IMR-90 (cell line): Measurements from ENCODE around the gene FMR1. TPM values are rescaled to one million over a fixed set of nuclear protein-coding genes. Genes with fewer than 3 reads are reported as not detected.

Source experiments
- ATAC-seq: fragments of 200-7000 bp; cut with Tn5 transposase; 2 replicates; pipeline ENCODE4 v1.9.1; 2020; ENCODE audit warnings: low read depth, mild to moderate bottlenecking, moderate library complexity
- BruUV-seq: library from RNA; stranded (reverse); fragments of 400-500 nt; replicated peaks from 2 replicates; lab custom pipeline; 2021; lab: Mats Ljungman, UMichigan
- CTCF ChIA-PET: fragments of 300-600 bp; formaldehyde crosslinking; extraction: SDS; loops from one replicate; lab custom pipeline; 2021; ENCODE audit warnings: antibody characterized with exemption; lab: Yijun Ruan, JAX
- POLR2A ChIA-PET: fragments of 300-600 bp; sonication (Branson Sonifier 250); formaldehyde crosslinking; loops from one replicate; lab custom pipeline; 2022; ENCODE audit warnings: antibody characterized with exemption; ENCODE audit not compliant: unreplicated experiment; lab: Charles Lee
- DNase-seq: peaks from one replicate; pipeline ENCODE4 v3.0.0; 2013
- H2AFZ ChIP-seq: replicated peaks from 2 replicates; pipeline ENCODE3; 2013; ENCODE audit warnings: low read length, mild to moderate bottlenecking; ENCODE audit not compliant: poor library complexity
- H2AK5ac ChIP-seq: 2 replicates; pipeline ENCODE4 v1.6.1; 2013; ENCODE audit warnings: low read depth, low read length, inconsistent platforms
- H2AK9ac ChIP-seq: replicated peaks from 2 replicates; pipeline ENCODE3; 2013; ENCODE audit warnings: mild to moderate bottlenecking, low read depth, low read length, moderate library complexity; ENCODE audit not compliant: poor library complexity
- H2BK120ac ChIP-seq: 2 replicates; pipeline ENCODE4 v1.6.1; 2013; ENCODE audit warnings: low read depth, low read length, inconsistent platforms
- H2BK15ac ChIP-seq: 3 replicates; pipeline ENCODE4 v1.6.1; 2013; ENCODE audit warnings: low read depth, low read length, inconsistent platforms
- H2BK20ac ChIP-seq: 2 replicates; pipeline ENCODE4 v1.6.1; 2013; ENCODE audit warnings: low read depth, mild to moderate bottlenecking, inconsistent platforms, low read length, moderate library complexity
- H2BK5ac ChIP-seq: 2 replicates; pipeline ENCODE4 v1.6.1; 2013; ENCODE audit warnings: mild to moderate bottlenecking, low read depth, low read length, inconsistent platforms; ENCODE audit not compliant: poor library complexity, severe bottlenecking
- H3K14ac ChIP-seq: replicated peaks from 2 replicates; pipeline ENCODE4 v1.6.1; 2013; ENCODE audit warnings: low read depth, low read length, inconsistent platforms
- H3K18ac ChIP-seq: 2 replicates; pipeline ENCODE4 v1.6.1; 2013; ENCODE audit warnings: low read depth, low read length, control low read depth
- H3K23ac ChIP-seq: 2 replicates; pipeline ENCODE4 v1.6.1; 2013; ENCODE audit warnings: low read depth, low read length, inconsistent platforms
- H3K27ac ChIP-seq: 2 replicates; pipeline ENCODE4 v1.5.1; 2013; ENCODE audit warnings: mild to moderate bottlenecking, control low read depth, low read length; ENCODE audit not compliant: insufficient read depth
- H3K27me3 ChIP-seq: 2 replicates; pipeline ENCODE4 v1.6.1; 2013; ENCODE audit warnings: low read length; ENCODE audit not compliant: control insufficient read depth, insufficient read depth
- H3K36me3 ChIP-seq: 2 replicates; pipeline ENCODE4 v1.6.1; 2013; ENCODE audit warnings: low read length, mixed read lengths; ENCODE audit not compliant: control insufficient read depth, insufficient read depth
- H3K4ac ChIP-seq: 2 replicates; pipeline ENCODE4 v1.6.1; 2013; ENCODE audit warnings: low read depth, low read length, inconsistent platforms
- H3K4me1 ChIP-seq: 2 replicates; pipeline ENCODE4 v1.6.1; 2013; ENCODE audit warnings: low read length, mixed read lengths; ENCODE audit not compliant: control insufficient read depth, insufficient read depth
- H3K4me2 ChIP-seq: 2 replicates; pipeline ENCODE4 v1.6.1; 2013; ENCODE audit warnings: low read depth, mild to moderate bottlenecking, control low read depth, low read length, moderate library complexity
- H3K4me3 ChIP-seq: 2 replicates; pipeline ENCODE4 v1.5.1; 2013; ENCODE audit warnings: low read depth, mild to moderate bottlenecking, control low read depth, low read length, moderate library complexity; ENCODE audit not compliant: insufficient read depth
- H3K56ac ChIP-seq: 2 replicates; pipeline ENCODE4 v1.6.1; 2013; ENCODE audit warnings: low read length, inconsistent platforms; ENCODE audit not compliant: insufficient read depth; ENCODE audit errors: extremely low read depth
- H3K79me1 ChIP-seq, 2 experiments: 2 replicates each; pipeline ENCODE4 v1.6.1; 2013; ENCODE audit warnings: low read length in 2 of 2, inconsistent platforms in 1 of 2, low read depth in 1 of 2
- H3K9ac ChIP-seq: 2 replicates; pipeline ENCODE4 v1.6.1; 2013; ENCODE audit warnings: low read depth, low read length, control low read depth
- H3K9me1 ChIP-seq: 2 replicates; pipeline ENCODE4 v1.6.1; 2013; ENCODE audit warnings: low read length, inconsistent platforms; ENCODE audit not compliant: insufficient read depth
- H3K9me3 ChIP-seq: 2 replicates; pipeline ENCODE4 v1.6.1; 2013; ENCODE audit warnings: low read length; ENCODE audit not compliant: control insufficient read depth, insufficient read depth
- H4K20me1 ChIP-seq: 2 replicates; pipeline ENCODE4 v1.6.1; 2013; ENCODE audit warnings: low read length, inconsistent platforms; ENCODE audit not compliant: insufficient read depth
- H4K5ac ChIP-seq: 2 replicates; pipeline ENCODE4 v1.6.1; 2013; ENCODE audit warnings: mild to moderate bottlenecking, low read depth, low read length, control low read depth
- H4K8ac ChIP-seq, 2 experiments: 2 replicates each; pipeline ENCODE4 v1.6.1; 2013; ENCODE audit warnings: low read depth in 2 of 2, low read length in 2 of 2, control low read depth in 1 of 2, inconsistent platforms in 1 of 2
- H4K91ac ChIP-seq: 2 replicates; pipeline ENCODE4 v1.6.1; 2013; ENCODE audit warnings: low read depth, low read length, inconsistent platforms; ENCODE audit not compliant: insufficient read depth
- BHLHE40 ChIP-seq: fragments of 150-350 bp; IDR thresholded peaks from 2 replicates; pipeline ENCODE4 v1.6.1; 2016; ENCODE audit warnings: mild to moderate bottlenecking, low read depth, low read length
- CHD1 ChIP-seq: IDR thresholded peaks from 2 replicates; pipeline ENCODE4 v1.6.1; 2012; ENCODE audit warnings: low read depth, low read length, improper control_type of control experiment
- FOS ChIP-seq: fragments of 150-350 bp; IDR thresholded peaks from 2 replicates; pipeline ENCODE4 v1.6.1; 2016; ENCODE audit warnings: low read depth, low read length
- MAZ ChIP-seq: IDR thresholded peaks from 2 replicates; pipeline ENCODE4 v1.6.1; 2012; ENCODE audit warnings: low read depth, mild to moderate bottlenecking, low read length, improper control_type of control experiment, moderate library complexity, borderline replicate concordance
- MXI1 ChIP-seq: IDR thresholded peaks from 2 replicates; pipeline ENCODE4 v1.6.1; 2012; ENCODE audit warnings: low read depth, mild to moderate bottlenecking, low read length, moderate library complexity, borderline replicate concordance
- POLR2A ChIP-seq: IDR thresholded peaks from 2 replicates; pipeline ENCODE4 v1.6.1; 2012; ENCODE audit warnings: mild to moderate bottlenecking, low read depth, low read length
- RAD21 ChIP-seq: IDR thresholded peaks from 2 replicates; pipeline ENCODE4 v1.6.1; 2012; ENCODE audit warnings: low read length, improper control_type of control experiment
- RCOR1 ChIP-seq: IDR thresholded peaks from 2 replicates; pipeline ENCODE4 v1.6.1; 2012; ENCODE audit warnings: mild to moderate bottlenecking, low read length, improper control_type of control experiment; ENCODE audit not compliant: insufficient replicate concordance
- SMC3 ChIP-seq: fragments of 150-350 bp; IDR thresholded peaks from 2 replicates; pipeline ENCODE4 v1.6.1; 2016; ENCODE audit warnings: low read depth, mild to moderate bottlenecking, antibody characterized with exemption, low read length, moderate library complexity
- USF2 ChIP-seq: fragments of 150-350 bp; IDR thresholded peaks from 2 replicates; pipeline ENCODE4 v1.6.1; 2017; ENCODE audit warnings: mild to moderate bottlenecking, antibody characterized with exemption, low read length, low read depth
- WGBS, 2 experiments: methylation state at CpG; one replicate each; pipeline versions ENCODE4 v1.1.5 to v1.1.7; 2013; ENCODE audit warnings: missing lambda C conversion rate in 2 of 2; ENCODE audit not compliant: insufficient read length in 1 of 2; ENCODE audit errors: extremely low coverage in 2 of 2; 5-methylcytosine and 5-hydroxymethylcytosine counted together
- dilution Hi-C: fragments of 300-500 bp; cut with HindIII; formaldehyde crosslinking; loops from one replicate; pipeline ENCODE4 v1.14.3; 2018; ENCODE audit warnings: low sequenced_read_pairs; ENCODE audit not compliant: unreplicated experiment
- in situ Hi-C: fragments of 300-500 bp; cut with MboI; formaldehyde crosslinking; loops from 3 replicates; pipeline ENCODE4 v1.14.3; 2019; ENCODE audit warnings: low sequenced_read_pairs, inconsistent platforms, mixed read lengths
- intact Hi-C: fragments of 100-400 bp; cut with micrococcal nuclease; formaldehyde crosslinking; loops from 2 replicates; pipeline ENCODE4 v1.10.0; 2022
- polyA plus RNA-seq, 3 experiments: library from polyadenylated mRNA; depleted of rRNA; stranded (reverse); fragments of >200 nt; gene quantifications; 2 replicates each; pipeline ENCODE4 v1.2.3, GENCODE V29; 2012; ENCODE audit warnings: low replicate concordance in 1 of 3
- total RNA-seq: library from RNA; depleted of rRNA; stranded (reverse); fragments of >200 nt; gene quantifications from 2 replicates; pipeline ENCODE4 v1.2.3, GENCODE V29; 2012
- TF ChIP-seq, protein P1 (sequence below): conservative IDR thresholded peaks from 2 replicates; pipeline ENCODE4 v1.5.1; 2012; ENCODE audit warnings: mild to moderate bottlenecking, low read depth, low read length, improper control_type of control experiment

Gene FMR1
- total and polyA plus RNA-seq, 2 of the 4 experiments (the other 2 are of a cell fraction) = 12.2 to 17.6 TPM

DNA sequence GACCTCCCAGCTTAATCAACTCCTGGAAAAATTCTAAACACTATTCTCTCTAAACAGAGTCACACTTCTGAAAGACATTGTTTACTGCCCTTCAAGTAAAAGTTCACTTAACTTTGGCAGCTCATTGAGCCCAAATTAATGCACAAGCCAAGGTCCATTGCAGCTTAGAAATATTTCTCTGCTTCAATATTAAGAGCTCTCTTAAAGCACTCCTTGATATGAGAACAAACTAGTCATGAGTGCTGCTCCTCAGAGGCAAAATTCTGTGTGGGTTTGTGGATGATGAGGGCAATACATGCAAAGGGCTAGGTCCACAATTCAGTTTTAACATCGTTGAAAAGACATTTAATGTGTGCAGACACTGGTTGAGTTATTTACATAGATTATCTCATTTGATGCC, 12.8 kb upstream of the FMR1 start:
- Histone ChIP-seq H3K9me3 (0 out of 2 replicates have a peak, but pooled peaks cover 4% of the 10 kb centered on the region), H4K20me1 (no peaks in the 10 kb centered on the region), H3K18ac (no peak overlapping the region), H2AK5ac (no peak overlapping the region), H2BK15ac (no peak overlapping the region), H2BK5ac (no peak overlapping the region), H3K4ac (no peak overlapping the region), H3K4me3 (no peak overlapping the region), H3K4me2 (no peak overlapping the region), H2BK120ac (no peak overlapping the region), H3K27ac (no peak overlapping the region), H3K56ac (no peak overlapping the region), H2BK20ac (no peak overlapping the region), H4K5ac (no peak overlapping the region), H4K91ac (no peak overlapping the region), H3K9ac (no peak overlapping the region), H2AFZ (no peak overlapping the region), H3K23ac (no peak overlapping the region), H2AK9ac (no peak overlapping the region), H3K36me3 (no peaks in the 10 kb centered on the region), H3K14ac (no peak overlapping the region), H3K9me1 (no peaks in the 10 kb centered on the region), H3K79me1 (no peaks in the 10 kb centered on the region), H4K8ac (no peak overlapping the region), H3K4me1 (no peaks in the 10 kb centered on the region), H3K27me3 (no peaks in the 10 kb centered on the region)
- no peak for TF ChIP-seq USF2
- TF ChIP-seq RAD21 = no peak
- TF ChIP-seq FOS = no peak
- no peak for TF ChIP-seq SMC3
- TF ChIP-seq, protein P1, sequence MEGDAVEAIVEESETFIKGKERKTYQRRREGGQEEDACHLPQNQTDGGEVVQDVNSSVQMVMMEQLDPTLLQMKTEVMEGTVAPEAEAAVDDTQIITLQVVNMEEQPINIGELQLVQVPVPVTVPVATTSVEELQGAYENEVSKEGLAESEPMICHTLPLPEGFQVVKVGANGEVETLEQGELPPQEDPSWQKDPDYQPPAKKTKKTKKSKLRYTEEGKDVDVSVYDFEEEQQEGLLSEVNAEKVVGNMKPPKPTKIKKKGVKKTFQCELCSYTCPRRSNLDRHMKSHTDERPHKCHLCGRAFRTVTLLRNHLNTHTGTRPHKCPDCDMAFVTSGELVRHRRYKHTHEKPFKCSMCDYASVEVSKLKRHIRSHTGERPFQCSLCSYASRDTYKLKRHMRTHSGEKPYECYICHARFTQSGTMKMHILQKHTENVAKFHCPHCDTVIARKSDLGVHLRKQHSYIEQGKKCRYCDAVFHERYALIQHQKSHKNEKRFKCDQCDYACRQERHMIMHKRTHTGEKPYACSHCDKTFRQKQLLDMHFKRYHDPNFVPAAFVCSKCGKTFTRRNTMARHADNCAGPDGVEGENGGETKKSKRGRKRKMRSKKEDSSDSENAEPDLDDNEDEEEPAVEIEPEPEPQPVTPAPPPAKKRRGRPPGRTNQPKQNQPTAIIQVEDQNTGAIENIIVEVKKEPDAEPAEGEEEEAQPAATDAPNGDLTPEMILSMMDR = no peak
- TF ChIP-seq BHLHE40 = no peak
- TF ChIP-seq CHD1 = no peak
- TF ChIP-seq MAZ = no peak
- TF ChIP-seq MXI1 = no peak
- no peak for TF ChIP-seq POLR2A
- TF ChIP-seq RCOR1 = no peak
- no CpG with 5 or more reads among the region's 1 CpG for WGBS, 2 experiments
- ChIA-PET POLR2A (no interaction called here), CTCF (no interaction called here)
- dilution Hi-C loops (no loop called here), intact Hi-C loops (no loop called here), in situ Hi-C loops (no loop called here)
- no TSS peak for BruUV-seq
- ATAC-seq (no peak), DNase-seq (no peak)
